ENCODE data around the gene SPINK13. TPM values are rescaled to one million over a fixed set of nuclear protein-coding genes. Genes with fewer than 3 reads are reported as not detected.
"Not testable (repeated sequence)": the region's sequence is repeated elsewhere in the genome, so short reads cannot be mapped to it uniquely, and the experiment has no call there.

Gene SPINK13, protein sequence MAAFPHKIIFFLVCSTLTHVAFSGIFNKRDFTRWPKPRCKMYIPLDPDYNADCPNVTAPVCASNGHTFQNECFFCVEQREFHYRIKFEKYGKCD
- not detected for total RNA-seq

DNA sequence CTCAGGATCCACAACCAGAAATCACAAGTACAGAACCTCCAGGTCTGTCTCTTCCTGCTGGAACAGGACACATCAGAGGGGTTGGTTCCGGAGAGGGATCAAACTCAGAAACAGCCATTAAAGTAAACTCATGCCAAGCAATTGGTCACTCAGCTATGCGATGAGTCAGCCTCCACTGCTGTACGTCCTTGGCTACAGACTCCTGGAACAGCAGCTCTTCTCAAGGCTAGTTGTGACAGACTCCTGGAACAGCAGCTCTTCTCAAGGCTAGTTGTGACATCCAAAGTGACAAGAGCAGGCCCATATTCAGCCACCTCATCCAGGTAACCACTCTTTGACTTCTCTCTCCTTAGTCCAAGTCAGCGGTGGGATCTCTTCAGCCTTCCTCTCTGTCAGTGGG lies at the start of gene SPINK13:
TSS of gene SPINK13 (plus strand) at position 229 of the 400 bp plus-strand sequence. CDS start 1,279 bp downstream, outside the sequence.
- DNase-seq (ENCODE audit: low spot score): no peak
- ATAC-seq: no peak

DNA sequence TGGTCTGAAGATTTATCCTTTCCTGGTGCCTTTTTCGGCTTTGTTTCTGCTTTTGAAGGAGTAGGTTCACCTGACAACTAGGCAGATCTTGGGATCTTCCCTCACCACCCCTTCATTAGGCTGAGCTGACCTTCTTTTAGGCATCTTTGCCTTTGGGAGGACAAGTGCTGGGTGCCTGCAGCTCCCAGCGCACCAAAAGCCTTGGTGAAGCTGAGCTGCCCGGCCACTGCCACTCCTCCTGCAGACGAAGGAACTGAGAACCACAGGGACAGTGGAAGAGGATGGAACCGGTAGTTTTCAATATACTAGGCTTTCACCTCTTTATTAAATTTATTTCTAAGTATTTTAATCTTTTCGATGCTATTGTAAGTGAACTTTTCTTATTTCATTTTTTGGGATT lies 47.1 kb upstream of the SPINK13 start:
- ATAC-seq: no peak

DNA sequence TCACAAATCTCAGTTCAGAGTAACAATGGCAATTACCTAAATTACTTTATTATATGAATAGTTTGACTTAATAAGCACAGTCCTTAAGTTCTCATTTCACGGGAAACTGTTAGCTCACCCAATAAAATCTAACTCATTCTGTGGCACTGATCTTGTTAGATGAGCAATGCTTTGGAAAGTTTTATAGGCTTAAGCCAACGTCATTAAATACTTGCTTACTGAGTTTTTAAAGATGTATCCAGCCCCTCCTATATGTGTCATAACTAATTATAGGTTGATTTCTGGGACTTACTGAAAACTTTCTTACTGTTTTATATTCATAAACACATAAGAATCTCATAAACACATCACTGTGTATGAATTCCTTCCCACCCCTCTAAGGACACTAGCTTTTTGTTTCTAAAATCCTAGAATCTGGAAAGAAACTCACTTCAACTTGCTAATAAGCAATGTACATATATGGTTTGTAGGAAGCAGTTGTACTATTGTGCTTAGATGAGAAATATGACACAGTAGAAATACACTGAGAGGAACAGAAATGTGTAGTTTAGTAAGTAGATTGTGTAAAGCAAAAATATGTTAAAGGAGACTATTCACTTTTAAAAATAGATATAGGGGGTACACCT lies 44.4 kb upstream of the SPINK13 start:
- ATAC-seq (no peak), DNase-seq (ENCODE audit: low spot score) (no peak)

More for the DNA sequence above, 47.1 kb upstream of the SPINK13 start:
- DNase-seq (ENCODE audit: low spot score): no peak

DNA sequence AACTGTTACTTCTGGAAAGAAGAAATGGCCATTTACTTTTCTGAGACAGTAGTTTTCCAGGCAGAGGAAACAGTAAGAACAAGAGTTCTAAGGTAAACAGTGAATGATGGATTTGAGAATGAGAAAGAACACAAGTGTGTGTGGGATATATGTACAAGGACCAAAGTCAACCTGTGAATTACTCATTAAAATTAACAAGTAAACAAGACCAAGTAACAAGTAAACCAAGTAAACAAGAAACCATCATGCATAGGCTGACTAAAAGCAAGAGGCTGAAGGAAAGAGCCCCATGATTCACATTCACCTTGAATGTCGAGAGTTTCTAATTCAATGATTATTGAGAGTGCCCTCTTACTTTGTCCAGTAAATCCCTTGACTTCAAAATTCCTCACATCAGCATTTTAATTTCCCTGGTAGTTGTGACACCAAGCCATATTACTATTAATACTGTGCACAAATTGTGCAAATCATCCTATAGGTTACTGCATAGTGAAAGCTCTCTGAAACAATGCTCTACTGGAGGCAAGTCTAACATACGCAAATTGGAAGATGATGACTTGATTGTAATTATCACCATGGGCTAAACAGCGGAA lies 40.1 kb upstream of the SPINK13 start:
- DNase-seq (ENCODE audit: low spot score): no peak
- no peak for ATAC-seq

DNA sequence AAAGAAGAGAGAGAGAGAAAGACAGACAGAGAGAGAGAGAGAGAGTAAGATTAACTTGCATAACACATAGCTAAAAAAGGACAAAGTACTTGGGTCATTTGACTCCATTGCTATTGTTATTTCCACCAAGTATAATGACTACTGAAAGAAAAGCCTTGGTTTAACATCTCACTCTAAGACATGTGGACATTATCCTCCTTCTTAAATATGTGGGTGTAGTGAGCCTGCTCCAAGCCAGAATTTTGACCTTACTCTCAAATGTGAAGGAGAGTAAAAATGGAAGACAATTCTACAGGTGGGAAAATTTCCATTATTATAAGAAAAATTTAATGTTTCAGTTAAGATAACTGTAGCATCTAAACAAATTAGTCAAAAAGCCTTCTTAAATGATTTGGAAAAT lies 38.8 kb upstream of the SPINK13 start:
- DNase-seq (ENCODE audit: low spot score) (no peak), ATAC-seq (no peak)

DNA sequence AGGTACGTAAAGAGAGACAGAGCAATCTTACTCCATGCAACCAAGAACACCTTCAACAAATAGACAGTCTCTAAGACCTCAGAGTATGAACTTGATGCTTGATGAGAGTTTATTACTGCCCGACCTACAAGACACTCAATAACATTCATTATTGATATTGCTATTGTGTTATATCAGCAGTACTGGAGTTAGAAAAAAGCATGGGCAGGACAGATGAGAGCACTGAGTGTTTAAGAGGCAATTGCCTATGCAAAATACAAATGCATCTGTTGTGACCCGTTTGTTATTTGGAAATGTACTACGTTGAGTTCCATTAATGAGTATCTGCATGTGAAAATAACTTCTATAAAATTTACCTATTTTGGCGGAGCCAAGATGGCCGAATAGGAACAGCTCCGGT lies 38.4 kb upstream of the SPINK13 start:
- ATAC-seq: no peak

DNA sequence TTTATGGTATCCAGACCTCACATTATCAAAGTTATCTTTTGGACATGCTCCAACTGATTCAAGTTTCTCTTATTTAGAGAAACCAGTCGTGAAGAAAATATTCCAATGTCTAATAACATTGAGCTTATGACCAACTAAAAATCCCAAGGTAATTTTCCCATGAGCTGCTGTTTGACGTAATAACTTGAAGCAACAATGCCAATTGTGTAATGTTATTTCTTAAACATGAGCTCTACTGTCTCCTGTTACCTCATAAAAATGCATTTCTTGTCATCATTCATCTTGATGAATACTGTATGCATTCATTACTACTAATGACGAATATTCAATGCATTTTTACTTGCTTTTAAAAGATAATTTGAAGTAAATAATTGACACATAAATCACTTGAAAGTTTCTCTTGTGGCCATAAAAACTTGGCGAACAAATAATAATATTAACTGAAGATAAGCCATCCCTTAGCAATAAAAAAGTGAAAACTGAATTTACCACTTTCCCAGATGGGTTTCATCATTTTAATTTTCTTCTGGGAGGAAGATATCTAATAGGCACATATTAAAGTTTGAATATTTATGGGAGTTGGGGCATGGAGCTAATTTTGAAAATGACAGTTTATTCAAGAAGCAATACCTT lies 30.7 kb upstream of the SPINK13 start:
- DNase-seq (ENCODE audit: low spot score) (no peak), ATAC-seq (no peak)

More for the DNA sequence above, 38.4 kb upstream of the SPINK13 start:
- no peak for DNase-seq (ENCODE audit: low spot score)

DNA sequence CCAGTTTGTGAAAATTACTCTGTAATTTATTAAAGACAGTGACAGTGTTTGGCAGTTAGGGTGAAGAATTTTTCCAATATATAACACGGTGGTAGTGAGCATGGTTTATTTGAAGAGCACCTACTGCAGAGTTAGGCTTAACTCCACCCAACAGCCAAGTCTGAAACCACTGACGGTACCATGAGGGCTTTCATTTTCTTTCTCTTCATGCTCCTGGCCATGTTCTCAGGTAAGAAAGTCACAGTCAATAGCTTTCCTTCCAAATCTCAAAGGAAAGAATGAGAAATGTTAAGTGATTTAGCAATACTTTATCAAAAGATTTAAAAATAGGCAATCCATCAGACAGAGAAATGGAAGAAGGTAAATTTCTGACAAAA lies 30.2 kb upstream of the SPINK13 start, which contains the start of gene MARCOL:
TSS of gene MARCOL (plus strand) at position 108 of the 377 bp plus-strand sequence. CDS start at position 181, 73 bp downstream.
- DNase-seq (ENCODE audit: low spot score) (no peak), ATAC-seq (no peak)

DNA sequence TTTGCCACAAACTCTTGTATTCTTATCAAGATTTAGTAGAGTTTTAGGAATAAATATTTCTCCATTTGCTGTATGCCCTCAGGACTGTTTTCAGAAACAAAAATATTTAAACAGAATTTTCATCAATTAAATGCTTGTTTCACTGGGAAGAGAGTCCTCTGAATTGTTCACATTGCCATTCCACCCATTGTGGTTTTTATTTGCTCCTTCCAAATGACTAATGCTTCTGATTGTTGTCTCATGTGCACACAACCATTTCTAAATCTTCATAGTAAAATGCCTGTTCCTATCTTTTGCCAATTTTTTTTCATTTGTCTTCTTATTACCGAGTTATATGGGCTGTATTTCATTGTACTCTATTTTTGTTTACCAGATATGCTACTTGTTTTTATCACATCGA lies 19.7 kb upstream of the SPINK13 start:
- DNase-seq (ENCODE audit: low spot score) (no peak), ATAC-seq (no peak)

DNA sequence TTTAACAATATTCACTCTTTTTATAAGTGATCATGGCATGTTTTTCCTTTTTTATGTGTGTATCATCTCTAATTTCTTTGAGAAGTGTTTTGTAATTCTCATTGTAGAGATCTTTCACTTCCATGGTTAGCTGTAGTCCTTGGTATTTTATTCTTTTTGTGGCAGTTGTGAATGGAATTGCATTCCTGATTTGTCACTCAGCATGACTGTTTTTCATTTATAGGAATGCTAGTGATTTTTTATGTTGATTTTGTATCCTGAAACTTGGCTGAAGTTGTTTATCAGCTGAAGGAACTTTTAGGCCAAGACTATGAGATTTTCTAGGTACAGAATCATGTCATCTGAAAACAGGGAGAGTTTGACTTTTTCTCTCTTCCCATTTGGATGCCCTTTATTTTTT lies 13.1 kb upstream of the SPINK13 start:
- no peak for ATAC-seq
- no peak for DNase-seq (ENCODE audit: low spot score)

DNA sequence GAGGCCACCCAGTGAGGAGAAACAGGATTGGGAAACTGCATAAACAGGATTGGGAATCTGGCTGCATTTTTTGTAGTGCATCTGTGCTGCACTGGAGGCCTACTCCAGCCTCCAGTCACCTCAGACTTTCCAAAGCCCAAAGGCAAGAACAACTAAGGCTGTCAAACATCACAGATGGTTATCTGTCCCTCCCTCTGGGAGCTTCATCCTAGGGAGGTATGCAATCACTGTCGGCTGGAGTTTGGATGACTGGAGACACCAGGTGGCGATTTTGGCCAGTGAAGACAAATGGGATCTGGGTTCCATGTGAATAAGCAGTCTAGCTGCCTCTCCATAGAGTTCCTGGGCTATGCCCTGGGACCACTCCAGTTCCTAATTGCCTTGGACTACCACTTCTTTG lies 9.3 kb upstream of the SPINK13 start:
- DNase-seq (ENCODE audit: low spot score): no peak
- ATAC-seq: no peak

DNA sequence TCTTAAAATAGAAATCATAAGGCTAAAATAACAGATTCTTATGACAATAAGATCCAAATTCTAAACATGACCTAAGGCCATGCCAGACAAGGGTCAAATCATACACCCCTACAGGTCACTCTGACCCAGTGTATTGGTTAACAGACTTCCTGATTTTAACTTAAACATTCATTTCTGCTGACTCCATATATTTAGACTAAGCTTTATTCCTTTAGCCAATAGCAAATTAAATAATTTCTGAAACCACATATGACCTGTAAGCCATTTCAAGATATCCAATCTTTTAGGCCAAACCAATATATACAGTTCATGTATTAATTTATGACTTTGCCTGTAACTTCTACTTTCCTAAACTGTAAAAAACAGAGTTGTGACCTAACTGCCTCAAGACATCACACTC lies 7.4 kb upstream of the SPINK13 start:
- ATAC-seq (no peak), DNase-seq (ENCODE audit: low spot score) (no peak)

DNA sequence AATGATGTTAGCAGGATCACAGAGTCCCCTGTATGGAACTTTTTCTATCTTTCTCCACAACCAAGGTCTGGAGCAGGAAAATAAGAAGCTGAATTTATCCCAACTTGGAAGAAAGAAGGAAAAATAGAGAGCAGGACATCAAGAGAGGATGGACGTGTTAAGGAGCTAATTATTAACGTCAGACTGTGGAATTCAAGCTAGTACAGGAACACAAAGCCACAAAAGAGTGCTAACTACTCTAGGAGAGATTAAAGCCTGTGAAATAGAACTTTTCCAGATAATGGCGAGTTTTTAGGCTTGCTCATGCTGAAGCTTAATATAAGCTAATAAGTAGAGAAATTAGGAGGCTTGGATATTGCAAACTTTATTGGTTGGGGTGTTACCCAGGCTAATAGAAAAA lies 632 bp upstream of the SPINK13 start:
- ATAC-seq: no peak
- DNase-seq (ENCODE audit: low spot score): no peak

DNA sequence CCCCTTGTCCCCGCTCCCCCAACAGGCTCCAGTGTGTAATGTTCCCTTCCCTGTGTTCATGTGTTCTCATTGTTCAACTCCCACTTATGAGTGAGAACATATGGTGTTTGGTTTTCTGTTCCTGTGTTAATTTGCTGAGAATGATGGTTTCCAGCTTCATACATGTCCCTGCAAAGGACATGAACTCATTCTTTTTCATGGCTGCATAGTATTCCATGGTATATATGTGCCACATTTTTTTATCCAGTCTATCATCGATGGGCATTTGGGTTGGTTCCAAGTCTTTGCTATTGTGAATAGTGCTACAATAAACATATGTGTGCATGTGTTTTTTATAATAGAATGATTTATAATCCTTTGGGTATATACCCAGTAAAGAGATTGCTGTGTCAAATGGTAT lies 6.5 kb downstream of the SPINK13 start:
- not testable (repeated sequence) for DNase-seq (ENCODE audit: low spot score); ATAC-seq

DNA sequence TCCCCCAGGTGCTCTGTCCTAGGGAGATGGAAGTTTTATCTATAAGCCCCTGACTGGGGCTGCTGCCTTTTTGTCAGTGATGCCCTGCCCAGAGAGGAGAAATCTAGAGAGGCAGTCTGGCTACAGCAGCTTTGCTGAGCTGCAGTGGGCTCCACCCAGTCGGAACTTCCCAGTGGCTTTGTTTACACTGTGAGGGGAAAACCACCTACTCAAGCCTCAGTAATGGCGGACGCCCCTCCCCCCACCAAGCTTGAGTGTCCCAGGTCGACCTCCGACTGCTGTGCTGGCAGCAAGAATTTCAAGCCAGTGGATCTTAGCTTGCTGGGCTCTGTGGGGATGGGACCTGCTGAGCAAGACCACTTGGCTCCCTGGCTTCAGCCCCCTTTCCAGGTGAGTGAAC lies 12.3 kb downstream of the SPINK13 start:
- not testable (repeated sequence) for ATAC-seq; DNase-seq (ENCODE audit: low spot score)

DNA sequence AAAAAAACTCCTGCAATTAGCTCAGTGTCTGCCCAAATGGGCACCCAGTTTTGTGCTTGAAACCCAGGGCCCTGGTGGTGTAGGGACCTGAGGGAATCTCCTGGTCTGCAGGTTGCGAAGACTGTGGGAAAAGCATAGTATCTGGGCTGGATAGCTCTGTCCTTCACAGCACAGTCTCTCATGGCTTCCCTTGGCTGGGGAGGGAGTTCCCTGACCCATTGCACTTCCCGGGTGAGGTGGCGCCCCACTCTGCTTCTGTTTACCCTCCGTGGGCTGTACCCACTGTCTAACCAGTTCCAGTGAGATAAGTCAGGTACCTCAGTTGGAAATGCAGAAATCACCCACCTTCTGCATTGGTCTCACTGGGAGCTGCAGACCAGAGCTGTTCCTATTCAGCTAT lies 12.7 kb downstream of the SPINK13 start:
- not testable (repeated sequence) for DNase-seq (ENCODE audit: low spot score); ATAC-seq

DNA sequence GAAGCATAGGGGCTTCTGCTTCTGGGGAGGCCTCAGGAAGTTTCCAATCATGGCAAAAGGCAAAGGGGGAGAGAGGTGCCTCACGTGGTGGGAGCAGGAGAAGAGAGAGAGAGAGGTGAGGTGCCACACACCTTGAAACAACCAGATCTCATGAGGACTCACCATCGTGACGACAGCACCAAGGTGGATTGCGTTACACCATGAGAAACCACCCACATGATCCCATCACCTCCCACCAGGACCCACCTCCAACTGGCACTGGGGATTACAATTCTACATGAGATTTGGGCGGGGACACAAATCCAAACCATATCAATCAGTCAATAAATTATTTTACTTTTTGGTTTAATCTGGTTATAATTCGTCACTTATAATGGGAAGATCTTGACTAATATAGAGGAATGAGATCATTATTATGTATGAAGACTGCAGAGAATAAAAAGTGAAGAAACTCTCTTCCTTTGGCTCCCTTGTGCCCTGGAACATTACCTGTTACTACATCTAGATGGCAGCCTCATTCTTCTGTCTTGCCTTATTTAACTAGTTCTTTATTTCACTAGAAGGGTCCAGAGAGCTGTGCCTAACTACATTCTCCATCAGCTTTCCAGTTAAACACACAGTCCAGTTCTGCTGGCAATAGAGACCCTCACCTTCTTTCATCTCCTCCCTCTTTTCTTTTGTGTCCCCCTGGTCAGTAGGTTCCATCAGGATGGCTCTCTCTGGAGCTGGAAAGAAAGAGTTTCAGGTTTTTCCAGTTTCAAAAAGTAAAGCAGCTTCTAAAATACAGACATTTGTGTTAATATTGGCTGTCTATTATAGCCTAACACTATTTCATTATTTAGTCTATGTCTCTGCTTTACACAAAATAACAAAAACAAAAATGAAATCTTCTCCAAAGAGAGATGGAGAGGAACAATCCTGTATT lies 21.9 kb downstream of the SPINK13 start:
- DNase-seq (ENCODE audit: low spot score) (no peak), ATAC-seq (peak; percentile 65)

DNA sequence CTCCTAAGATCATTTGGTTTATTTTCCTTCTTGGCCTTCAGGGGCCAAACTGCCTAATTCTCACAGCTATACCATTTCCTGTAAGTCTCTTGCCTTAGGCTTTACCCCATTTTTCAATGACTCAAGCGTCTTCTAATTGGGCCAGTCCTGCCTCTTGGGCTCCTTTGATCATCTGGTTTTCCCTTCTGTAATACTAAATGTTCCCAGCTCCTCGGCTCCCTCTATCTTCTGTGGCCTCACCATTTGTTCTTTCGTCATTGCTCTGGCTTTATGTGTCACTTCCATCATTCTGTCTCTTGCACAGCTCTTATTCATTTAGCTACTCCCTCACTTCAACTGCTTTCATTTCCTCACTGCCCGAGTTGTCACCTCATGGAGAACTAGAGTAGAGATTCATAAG lies 29.1 kb downstream of the SPINK13 start:
- DNase-seq (ENCODE audit: low spot score) (no peak), ATAC-seq (no peak)

DNA sequence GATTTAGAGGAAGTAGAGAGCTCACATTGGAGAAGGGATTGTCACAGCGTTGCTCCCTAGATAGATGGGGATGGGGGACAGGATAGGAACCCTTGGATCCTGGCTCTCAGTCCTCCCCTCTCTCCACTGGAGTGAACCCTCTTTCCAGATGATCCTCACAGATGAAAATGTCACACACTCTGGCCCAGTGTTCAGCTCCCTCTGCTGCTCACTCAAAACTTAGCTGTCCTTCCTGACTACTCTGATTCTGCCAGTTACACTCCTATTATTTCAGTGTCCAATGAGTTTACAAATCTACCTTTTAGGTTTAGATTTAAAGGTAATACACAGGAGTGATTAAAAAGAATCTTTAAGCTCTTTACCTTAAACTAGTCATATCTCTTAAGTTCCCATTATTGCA lies 37.9 kb downstream of the SPINK13 start:
- ATAC-seq (no peak), DNase-seq (ENCODE audit: low spot score) (no peak)

DNA sequence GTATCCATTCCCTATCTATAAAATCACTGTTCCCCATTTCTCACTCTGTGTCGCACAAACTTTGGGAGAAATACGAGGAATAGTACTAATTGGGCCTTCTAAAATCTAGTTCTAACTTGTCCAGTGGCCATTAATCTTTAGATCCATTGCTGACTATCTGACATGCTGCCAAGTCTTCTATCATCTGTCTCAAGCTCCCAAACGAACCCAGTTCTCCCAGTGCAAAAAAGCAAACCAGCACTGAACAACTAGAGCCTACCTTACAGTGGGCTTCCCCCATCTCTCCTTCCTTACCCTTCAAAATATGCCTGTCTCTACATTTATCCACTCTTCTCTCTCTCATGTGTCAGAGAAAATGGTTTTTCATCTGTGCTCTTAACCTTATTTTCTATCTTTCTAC lies 40.4 kb downstream of the SPINK13 start:
- DNase-seq (ENCODE audit: low spot score) (no peak), ATAC-seq (no peak)

DNA sequence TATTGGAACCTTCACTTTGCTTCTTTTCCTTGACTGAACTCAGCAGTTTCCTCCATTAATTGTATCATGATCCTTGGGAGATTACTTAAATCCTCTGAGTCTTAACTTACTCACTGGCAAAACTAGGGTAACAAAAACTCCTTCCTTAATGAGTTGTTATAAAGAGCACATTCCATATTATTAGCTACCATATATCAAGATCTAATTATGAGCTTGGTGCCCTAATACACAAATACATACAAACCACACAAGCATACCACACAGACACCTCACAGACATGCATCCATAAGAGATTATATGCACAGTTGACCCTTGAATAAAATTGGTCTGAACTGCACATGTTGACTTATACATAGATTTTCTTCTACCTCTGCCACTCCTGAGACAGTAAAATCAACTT lies 41.2 kb downstream of the SPINK13 start:
- DNase-seq (ENCODE audit: low spot score): no peak
- ATAC-seq: no peak
